K562 (cell line): ENCODE data around the gene MC1R. TPM values are rescaled to one million over a fixed set of nuclear protein-coding genes. Genes with fewer than 3 reads are reported as not detected.

Experiments
- FOXK1 ChIP-seq: sonication (generic); formaldehyde crosslinking; IDR thresholded peaks from 2 replicates; pipeline ENCODE4 v1.8.0; 2022; ENCODE audit warnings: missing genetic modification reagents, mild to moderate bottlenecking, borderline replicate concordance
- HINFP ChIP-seq: fragments of 450-650 bp; conservative IDR thresholded peaks from 2 replicates; pipeline ENCODE4 v1.6.1; 2016; ENCODE audit warnings: missing genetic modification characterization, low read depth, mild to moderate bottlenecking, control low read depth, missing compliant biosample characterization
- HNRNPL ChIP-seq: fragments of 200-400 bp; formaldehyde crosslinking; IDR thresholded peaks from 2 replicates; pipeline ENCODE4 v1.6.1; 2017; ENCODE audit warnings: low read depth, mild to moderate bottlenecking, low read length
- KHSRP ChIP-seq: fragments of 450-650 bp; IDR thresholded peaks from 2 replicates; pipeline ENCODE4 v1.6.1; 2017
- KLF1 ChIP-seq: fragments of 450-650 bp; IDR thresholded peaks from 2 replicates; pipeline ENCODE4 v1.6.1; 2016; ENCODE audit warnings: missing genetic modification characterization, missing compliant biosample characterization
- NCOR1 ChIP-seq: fragments of 450-650 bp; IDR thresholded peaks from 2 replicates; pipeline ENCODE4 v1.6.1; 2016; ENCODE audit warnings: mild to moderate bottlenecking, moderate library complexity
- RHOXF2B ChIP-seq: fragments of 250-450 bp; sonication (Bioruptor Pico); conservative IDR thresholded peaks from 2 replicates; pipeline ENCODE4 v1.5.1; 2021
- SIRT6 ChIP-seq: IDR thresholded peaks from one replicate; pipeline ENCODE4 v1.6.1; 2012; ENCODE audit warnings: low read depth, mild to moderate bottlenecking, control low read depth, inconsistent platforms, low read length, moderate library complexity
- TAF1 ChIP-seq: IDR thresholded peaks from 2 replicates; pipeline ENCODE4 v1.6.1; 2011; ENCODE audit warnings: mild to moderate bottlenecking, low read length, moderate library complexity; ENCODE audit not compliant: insufficient read depth, control insufficient read depth, severe bottlenecking; ENCODE audit errors: extremely low read depth
- ZNF253 ChIP-seq: fragments of 250-450 bp; sonication (Bioruptor Pico); conservative IDR thresholded peaks from 2 replicates; pipeline ENCODE4 v1.6.1; 2021; ENCODE audit warnings: mild to moderate bottlenecking
- ZNF280B ChIP-seq: fragments of 250-450 bp; sonication (Bioruptor Pico); IDR thresholded peaks from 2 replicates; pipeline ENCODE4 v1.5.1; 2021; ENCODE audit warnings: mild to moderate bottlenecking
- polyA plus RNA-seq, 8 experiments: library from polyadenylated mRNA; depleted of rRNA in 4 of 8; stranded (reverse) in 5 of 8; unstranded in 3 of 8; fragments of >200 nt; fragmentation: Nextera tagmentation in 2 of 8; fragmentation: Illumina TruSeq in 1 of 8; extraction: Ambion mirVana in 2 of 8; extraction: Trizol in 1 of 8; gene quantifications; 2 replicates each; pipeline versions ENCODE4 v1.2.1 to v1.2.3, GENCODE V29; 2011 to 2014; ENCODE audit warnings: inconsistent platforms in 1 of 8, missing spikeins in 1 of 8
- total RNA-seq, 7 experiments: library from RNA; depleted of rRNA in 6 of 7; stranded (reverse); fragments of >200 nt in 6 of 7; fragmentation: Illumina TruSeq in 2 of 7; extraction: Trizol in 2 of 7; gene quantifications; 2 replicates each; pipeline versions ENCODE4 v1.2.1 to v1.2.3, GENCODE V29; 2011 to 2021; ENCODE audit warnings: low replicate concordance in 1 of 7
- TF ChIP-seq, protein P1 (sequence below): sonication (generic); formaldehyde crosslinking; IDR thresholded peaks from 2 replicates; pipeline ENCODE4 v1.9.0; 2022; ENCODE audit warnings: mild to moderate bottlenecking, missing genetic modification reagents

MC1R gene
- total and polyA plus RNA-seq, 9 of the 15 experiments (the other 6 are each of a cell fraction or from before 2014, with no cell fraction given) = 0.14 to 5.3 (median 2.5) TPM; not detected in 1

- TF ChIP-seq TAF1 = peak; percentile 81
- no peak for TF ChIP-seq RHOXF2B (CRISPR knock-in tag)
- no peak for TF ChIP-seq ZNF280B (CRISPR knock-in tag)
- TF ChIP-seq NCOR1 = no peak
- no peak for TF ChIP-seq FOXK1 (CRISPR knock-in tag)
- TF ChIP-seq KHSRP = no peak
- TF ChIP-seq, protein P1, sequence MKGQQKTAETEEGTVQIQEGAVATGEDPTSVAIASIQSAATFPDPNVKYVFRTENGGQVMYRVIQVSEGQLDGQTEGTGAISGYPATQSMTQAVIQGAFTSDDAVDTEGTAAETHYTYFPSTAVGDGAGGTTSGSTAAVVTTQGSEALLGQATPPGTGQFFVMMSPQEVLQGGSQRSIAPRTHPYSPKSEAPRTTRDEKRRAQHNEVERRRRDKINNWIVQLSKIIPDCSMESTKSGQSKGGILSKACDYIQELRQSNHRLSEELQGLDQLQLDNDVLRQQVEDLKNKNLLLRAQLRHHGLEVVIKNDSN = no peak
- 0 out of 2 replicates have a peak, but pooled peaks have one; percentile 36 for TF ChIP-seq ZNF253 (CRISPR knock-in tag)
- TF ChIP-seq HINFP (tag) = no peak
- TF ChIP-seq HNRNPL = no peak
- no peak for TF ChIP-seq SIRT6
- TF ChIP-seq KLF1 = no peak
- TF ChIP-seq, all 486 proteins: peak for 68
Observed at GRCh38 chr16:89921702-89922476, 3.2 kb downstream of the MC1R start (continued).
